Smooth muscle cell (in vitro differentiated cells): ENCODE results near the gene CRYBA2. TPM values are rescaled to one million over a fixed set of nuclear protein-coding genes. Genes with fewer than 3 reads are reported as not detected.

ENCODE experiments used
- DNase-seq: peaks from one replicate; lab custom pipeline; 2025; ENCODE audit not compliant: unreplicated experiment; lab: John Stamatoyannopoulos, UW
- H2AFZ ChIP-seq: fragments of 200-600 bp; sonication (generic); 2 replicates; pipeline ENCODE4 v1.6.0; 2016; ENCODE audit warnings: antibody characterized with exemption, low read depth, mild to moderate bottlenecking
- H3F3A ChIP-seq: fragments of 200-600 bp; sonication (generic); 2 replicates; pipeline ENCODE4 v1.6.0; 2017; ENCODE audit warnings: antibody characterized with exemption, low read depth
- H3K27ac ChIP-seq: fragments of 200-600 bp; sonication (generic); 2 replicates; pipeline ENCODE4 v1.5.1; 2016; ENCODE audit warnings: low read depth, mild to moderate bottlenecking
- H3K27me3 ChIP-seq: fragments of 200-600 bp; sonication (generic); 2 replicates; pipeline ENCODE4 v1.6.1; 2016; ENCODE audit warnings: low read depth, mild to moderate bottlenecking
- H3K36me3 ChIP-seq: fragments of 200-600 bp; sonication (generic); 2 replicates; pipeline ENCODE4 v1.5.1; 2016; ENCODE audit warnings: low read depth
- H3K4me1 ChIP-seq: fragments of 200-600 bp; sonication (generic); 2 replicates; pipeline ENCODE4 v1.5.1; 2016; ENCODE audit warnings: low read depth
- H3K4me2 ChIP-seq: fragments of 200-600 bp; sonication (generic); 2 replicates; pipeline ENCODE4 v1.6.0; 2016; ENCODE audit warnings: mild to moderate bottlenecking
- H3K4me3 ChIP-seq: fragments of 200-600 bp; sonication (generic); 2 replicates; pipeline ENCODE4 v1.5.1; 2016; ENCODE audit warnings: mild to moderate bottlenecking
- H3K79me2 ChIP-seq: fragments of 200-600 bp; sonication (generic); 2 replicates; pipeline ENCODE4 v1.6.0; 2016; ENCODE audit warnings: low read depth, mild to moderate bottlenecking
- H3K9ac ChIP-seq: fragments of 200-600 bp; sonication (generic); 2 replicates; pipeline ENCODE4 v1.6.0; 2016; ENCODE audit warnings: low read depth
- H3K9me3 ChIP-seq: fragments of 200-600 bp; sonication (generic); replicated peaks from 2 replicates; pipeline ENCODE4 v1.5.1; 2016; ENCODE audit warnings: low read depth
- H4K20me1 ChIP-seq: fragments of 200-600 bp; sonication (generic); 2 replicates; pipeline ENCODE4 v1.6.0; 2016; ENCODE audit warnings: low read depth
- CTCF ChIP-seq: fragments of 200-600 bp; sonication (generic); IDR thresholded peaks from 2 replicates; pipeline ENCODE4 v1.5.1; 2017; ENCODE audit warnings: borderline replicate concordance, mild to moderate bottlenecking, antibody characterized with exemption; ENCODE audit not compliant: insufficient read depth, poor library complexity, severe bottlenecking
- WGBS: methylation state at CpG from one replicate; pipeline ENCODE4 v1.1.7; 2016; ENCODE audit warnings: low lambda C conversion rate; 5-methylcytosine and 5-hydroxymethylcytosine counted together
- polyA plus RNA-seq: library from polyadenylated mRNA; unstranded; fragments of >200 nt; fragmentation: Nextera tagmentation; extraction: Ambion mirVana; gene quantifications from 2 replicates; pipeline ENCODE4 v1.2.1, GENCODE V29; 2016
- total RNA-seq: library from RNA; depleted of rRNA; stranded (reverse); fragments of >200 nt; gene quantifications from 2 replicates; pipeline ENCODE4 v1.2.3, GENCODE V29; 2014

The CRYBA2 gene
- total and polyA plus RNA-seq, 2 experiments from 2014 or later = not detected

DNA sequence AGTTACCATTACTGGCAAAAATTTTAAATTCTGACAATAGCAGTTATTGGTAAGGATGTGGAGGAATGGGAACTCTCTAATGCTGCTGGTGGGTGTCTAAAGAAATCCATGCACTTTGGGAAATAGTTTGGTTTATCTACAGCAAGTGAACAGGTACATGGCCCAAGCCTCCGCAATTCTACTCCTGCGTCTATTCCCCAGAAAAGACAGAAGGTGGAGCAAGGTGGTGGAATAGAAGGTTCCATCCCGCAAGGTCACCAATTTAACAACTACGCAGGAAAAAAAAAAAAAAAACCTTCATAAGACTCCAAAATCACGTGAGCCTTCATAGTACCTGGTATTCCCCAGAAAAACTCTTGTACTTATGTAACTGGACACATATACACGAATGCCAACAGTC lies 41.6 kb upstream of the CRYBA2 start:
- Histone ChIP-seq H3K9ac (no peak overlapping the region), H3K27me3 (peaks cover 66% of the 10 kb centered on the region), H3K4me1 (no peaks in the 10 kb centered on the region), H4K20me1 (no peaks in the 10 kb centered on the region), H2AFZ (no peak overlapping the region), H3K27ac (no peak overlapping the region), H3K79me2 (no peaks in the 10 kb centered on the region), H3K9me3 (no peaks in the 10 kb centered on the region), H3K4me3 (no peak overlapping the region), H3K4me2 (no peak overlapping the region), H3K36me3 (no peaks in the 10 kb centered on the region), H3F3A (no peaks in the 10 kb centered on the region)
- no peak for DNase-seq
- 50% methylated on average over 6 of the region's 6 CpGs for WGBS
- no peak for TF ChIP-seq CTCF

DNA sequence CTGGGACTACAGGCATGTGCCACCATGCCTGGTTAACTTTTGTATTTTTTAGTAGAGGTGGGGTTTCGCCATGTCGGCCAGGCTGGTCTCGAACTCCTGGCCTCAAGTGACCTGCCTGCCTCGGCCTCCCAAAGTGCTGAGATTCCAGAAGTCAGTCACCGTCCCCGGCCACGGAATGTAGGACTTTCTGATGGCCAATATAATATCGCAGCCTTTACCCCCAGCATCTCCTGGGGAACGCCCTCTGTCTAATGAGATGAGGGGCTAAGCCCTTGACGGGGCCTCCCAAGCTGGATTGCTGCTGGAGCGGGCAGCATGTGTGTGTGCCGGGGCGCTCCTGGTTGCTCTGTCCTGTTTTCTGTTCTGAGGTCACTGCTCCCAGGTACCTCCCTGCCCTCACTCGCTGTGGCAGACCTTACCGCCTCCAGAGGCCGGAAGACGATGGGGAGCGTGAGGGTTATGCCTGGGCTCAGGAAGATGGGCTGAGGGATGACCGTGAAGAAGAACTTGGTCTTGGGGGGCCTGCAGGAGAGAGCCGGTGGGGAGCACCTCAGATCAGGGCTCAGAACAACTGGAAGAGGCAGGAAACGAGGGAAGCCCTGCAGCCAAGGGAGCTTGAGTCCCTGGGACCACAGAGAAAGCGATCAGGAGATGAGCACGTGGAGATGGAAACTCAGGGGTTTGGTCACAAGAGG lies 39.0 kb upstream of the CRYBA2 start:
- no peak overlapping the region for H2AFZ ChIP-seq
- no peaks in the 10 kb centered on the region for H3K4me1 ChIP-seq
- peaks cover 56% of the 10 kb centered on the region for H3K27me3 ChIP-seq
- H4K20me1 ChIP-seq = no peaks in the 10 kb centered on the region
- WGBS = 85% methylated on average over 23 of the region's 23 CpGs
- H3K4me3 ChIP-seq = no peak overlapping the region
- H3K27ac ChIP-seq = no peak overlapping the region
- H3K36me3 ChIP-seq = no peaks in the 10 kb centered on the region
- no peaks in the 10 kb centered on the region for H3K9me3 ChIP-seq
- TF ChIP-seq CTCF = no peak
- no peak overlapping the region for H3K4me2 ChIP-seq
- no peak for DNase-seq
- H3K9ac ChIP-seq = no peak overlapping the region
- no peaks in the 10 kb centered on the region for H3F3A ChIP-seq
- no peaks in the 10 kb centered on the region for H3K79me2 ChIP-seq

- H3F3A ChIP-seq = no peaks in the 10 kb centered on the region
- H3K4me2 ChIP-seq = no peak overlapping the region
- no peak overlapping the region for H2AFZ ChIP-seq
- no peaks in the 10 kb centered on the region for H3K9me3 ChIP-seq
- H3K27me3 ChIP-seq = peaks cover 52% of the 10 kb centered on the region
- H3K79me2 ChIP-seq = no peaks in the 10 kb centered on the region
- no peak overlapping the region for H3K27ac ChIP-seq
- no peaks in the 10 kb centered on the region for H3K36me3 ChIP-seq
- H4K20me1 ChIP-seq = no peaks in the 10 kb centered on the region
- WGBS = 92% methylated on average over 21 of the region's 21 CpGs
- DNase-seq = no peak
- no peak overlapping the region for H3K4me3 ChIP-seq
- TF ChIP-seq CTCF = no peak
- no peaks in the 10 kb centered on the region for H3K4me1 ChIP-seq
- H3K9ac ChIP-seq = no peak overlapping the region
Measured at GRCh38 chr2:219031005-219031738, 38.0 kb upstream of the CRYBA2 start.
